Activated CD8-positive, alpha-beta memory T cell treated with anti-CD3 and anti-CD28 coated beads, Interleukin-2, amount 50 U/mL, for 1 hour (primary cell): ENCODE data around the gene ABHD12.

Source experiments
- DNase-seq: peaks from one replicate; pipeline ENCODE4 v3.0.0-alpha.2; 2020; ENCODE audit errors: extremely low read depth

Gene ABHD12

DNA sequence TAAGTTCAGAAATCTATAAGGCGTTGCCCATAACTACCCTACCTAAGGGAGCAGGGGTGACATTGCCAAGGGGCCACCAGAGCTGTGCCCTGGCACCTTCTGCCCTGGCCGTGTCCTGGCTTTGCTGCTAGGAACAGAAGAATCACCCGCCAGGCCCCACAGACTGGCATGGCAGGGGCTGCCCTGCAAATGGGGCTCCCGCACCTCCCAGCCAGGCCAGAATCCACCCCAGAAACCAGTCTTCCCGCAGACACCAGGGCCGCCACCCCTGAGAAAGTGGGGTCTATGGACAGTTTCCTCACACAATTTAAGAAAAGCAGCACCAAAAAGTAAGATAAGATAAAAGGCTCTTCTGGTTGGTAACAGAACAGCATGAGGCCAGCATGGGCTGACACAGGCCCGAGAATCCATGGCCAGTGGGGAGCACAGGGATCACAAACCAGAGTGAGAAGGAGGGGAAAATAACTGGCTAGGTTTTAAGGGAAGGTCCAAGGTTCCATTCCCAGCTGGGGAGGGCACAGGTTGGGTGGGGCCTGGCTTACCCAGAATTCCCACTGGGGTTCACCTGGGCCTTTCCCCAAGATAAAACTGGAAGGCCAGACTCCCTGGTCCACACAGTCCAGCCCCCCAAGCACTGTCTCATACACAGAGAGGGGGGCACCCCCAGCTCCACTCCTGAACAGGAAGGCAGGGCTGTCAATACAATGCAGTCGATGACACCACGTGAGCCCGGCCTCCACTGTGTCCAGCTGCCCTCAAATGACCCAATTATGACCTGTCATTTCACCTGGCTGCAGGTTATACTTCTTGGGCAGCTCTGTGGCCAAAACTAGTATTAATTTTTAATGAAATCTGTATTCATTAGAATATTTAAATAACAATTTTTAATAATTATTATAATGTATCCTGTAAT lies 83.4 kb downstream of the ABHD12 start:
- no peak for DNase-seq

- DNase-seq = no peak
Observed at GRCh38 chr20:25304025-25304549, 86.5 kb downstream of the ABHD12 start.

DNA sequence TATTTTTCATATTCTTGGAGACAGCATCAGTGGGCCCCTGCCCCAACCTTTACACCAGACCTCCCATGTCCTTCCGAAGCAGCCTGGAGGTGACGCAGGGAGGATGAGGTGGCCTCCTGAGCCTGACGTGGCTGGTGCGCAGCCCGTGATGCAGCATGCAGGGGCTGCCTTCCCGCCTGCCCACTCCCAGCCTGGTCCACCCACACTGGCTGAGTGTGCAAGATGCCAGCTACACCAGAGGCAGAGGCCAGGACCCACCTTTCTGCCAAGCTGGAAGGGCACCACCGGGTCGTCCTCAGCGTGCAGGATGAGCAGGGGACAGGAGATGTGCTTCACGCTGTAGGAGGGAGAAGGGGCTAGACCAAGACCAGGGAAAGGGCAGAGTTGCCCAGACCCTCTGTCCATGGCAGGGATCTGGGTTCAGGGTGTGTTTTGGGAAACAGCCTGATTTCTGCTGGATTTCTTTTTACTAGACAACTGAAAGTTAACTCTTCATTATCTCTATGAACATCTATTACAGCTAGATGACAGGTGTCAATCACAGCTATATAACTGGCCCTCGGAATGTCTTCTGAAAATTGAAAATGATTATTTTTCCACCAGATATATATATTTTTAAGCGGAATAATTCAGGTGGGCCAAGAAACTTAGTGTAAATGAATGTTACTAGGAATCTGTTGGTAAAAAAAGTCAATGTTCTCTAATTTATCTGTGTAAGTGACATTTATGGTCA lies 87.2 kb downstream of the ABHD12 start:
- no peak for DNase-seq

- no peak for DNase-seq
Observed at GRCh38 chr20:25302596-25302995, 88.0 kb downstream of the ABHD12 start.

- no peak for DNase-seq
Observed at GRCh38 chr20:25301357-25301920, 89.2 kb downstream of the ABHD12 start.

- DNase-seq = no peak
Observed at GRCh38 chr20:25300496-25301170, 90.0 kb downstream of the ABHD12 start.

GRCh38 chr20:25299806-25300205 lies 90.8 kb downstream of the ABHD12 start:
- no peak for DNase-seq

DNA sequence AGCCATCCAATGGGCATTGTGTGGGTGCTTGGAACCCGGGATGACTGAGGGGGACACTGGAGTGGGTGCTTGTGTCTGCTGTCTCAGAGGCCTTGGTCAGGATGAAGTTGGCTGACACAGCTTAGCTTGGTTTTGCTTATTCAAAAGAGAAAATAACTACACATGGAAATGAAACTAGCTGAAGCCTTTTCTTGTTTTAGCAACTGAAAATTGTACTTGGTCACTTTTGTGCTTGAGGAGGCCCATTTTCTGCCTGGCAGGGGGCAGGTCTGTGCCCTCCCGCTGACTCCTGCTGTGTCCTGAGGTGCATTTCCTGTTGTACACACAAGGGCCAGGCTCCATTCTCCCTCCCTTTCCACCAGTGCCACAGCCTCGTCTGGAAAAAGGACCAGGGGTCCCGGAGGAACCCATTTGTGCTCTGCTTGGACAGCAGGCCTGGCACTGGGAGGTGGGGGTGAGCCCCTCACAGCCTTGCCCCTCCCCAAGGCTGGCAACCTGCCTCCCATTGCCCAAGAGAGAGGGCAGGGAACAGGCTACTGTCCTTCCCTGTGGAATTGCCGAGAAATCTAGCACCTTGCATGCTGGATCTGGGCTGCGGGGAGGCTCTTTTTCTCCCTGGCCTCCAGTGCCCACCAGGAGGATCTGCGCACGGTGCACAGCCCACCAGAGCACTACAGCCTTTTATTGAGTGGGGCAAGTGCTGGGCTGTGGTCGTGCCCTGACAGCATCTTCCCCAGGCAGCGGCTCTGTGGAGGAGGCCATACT lies 93.3 kb downstream of the ABHD12 start:
- DNase-seq = no peak

DNA sequence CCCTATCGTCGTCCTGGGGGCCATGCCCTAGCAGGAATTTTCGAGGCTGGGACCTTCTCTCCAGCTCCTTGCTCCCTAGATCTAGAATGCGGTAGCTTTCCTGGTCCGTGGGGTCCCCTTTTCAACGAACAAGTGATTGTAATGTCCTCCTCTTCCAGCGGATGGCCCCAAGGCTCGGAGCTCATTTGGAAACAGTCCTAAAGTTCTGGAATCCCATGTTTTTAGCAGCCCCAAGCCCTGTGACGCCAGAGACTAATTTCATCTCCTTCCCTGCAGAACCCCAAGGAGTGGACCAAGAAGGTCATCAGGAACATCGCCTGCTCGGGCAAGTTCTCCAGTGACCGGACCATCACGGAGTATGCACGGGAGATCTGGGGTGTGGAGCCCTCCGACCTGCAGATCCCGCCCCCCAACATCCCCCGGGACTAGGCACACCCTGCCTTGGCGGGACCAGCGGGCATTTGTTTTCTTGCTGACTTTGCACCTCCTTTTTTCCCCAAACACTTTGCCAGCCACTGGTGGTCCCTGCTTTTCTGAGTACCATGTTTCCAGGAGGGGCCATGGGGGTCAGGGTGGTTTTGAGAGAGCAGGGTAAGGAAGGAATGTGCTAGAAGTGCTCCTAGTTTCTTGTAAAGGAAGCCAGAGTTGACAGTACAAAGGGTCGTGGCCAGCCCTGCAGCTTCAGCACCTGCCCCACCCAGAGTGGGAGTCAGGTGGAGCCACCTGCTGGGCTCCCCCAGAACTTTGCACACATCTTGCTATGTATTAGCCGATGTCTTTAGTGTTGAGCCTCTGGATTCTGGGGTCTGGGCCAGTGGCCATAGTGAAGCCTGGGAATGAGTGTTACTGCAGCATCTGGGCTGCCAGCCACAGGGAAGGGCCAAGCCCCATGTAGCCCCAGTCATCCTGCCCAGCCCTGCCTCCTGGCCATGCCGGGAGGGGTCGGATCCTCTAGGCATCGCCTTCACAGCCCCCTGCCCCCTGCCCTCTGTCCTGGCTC lies 94.2 kb downstream of the ABHD12 start:
- no peak for DNase-seq

DNA sequence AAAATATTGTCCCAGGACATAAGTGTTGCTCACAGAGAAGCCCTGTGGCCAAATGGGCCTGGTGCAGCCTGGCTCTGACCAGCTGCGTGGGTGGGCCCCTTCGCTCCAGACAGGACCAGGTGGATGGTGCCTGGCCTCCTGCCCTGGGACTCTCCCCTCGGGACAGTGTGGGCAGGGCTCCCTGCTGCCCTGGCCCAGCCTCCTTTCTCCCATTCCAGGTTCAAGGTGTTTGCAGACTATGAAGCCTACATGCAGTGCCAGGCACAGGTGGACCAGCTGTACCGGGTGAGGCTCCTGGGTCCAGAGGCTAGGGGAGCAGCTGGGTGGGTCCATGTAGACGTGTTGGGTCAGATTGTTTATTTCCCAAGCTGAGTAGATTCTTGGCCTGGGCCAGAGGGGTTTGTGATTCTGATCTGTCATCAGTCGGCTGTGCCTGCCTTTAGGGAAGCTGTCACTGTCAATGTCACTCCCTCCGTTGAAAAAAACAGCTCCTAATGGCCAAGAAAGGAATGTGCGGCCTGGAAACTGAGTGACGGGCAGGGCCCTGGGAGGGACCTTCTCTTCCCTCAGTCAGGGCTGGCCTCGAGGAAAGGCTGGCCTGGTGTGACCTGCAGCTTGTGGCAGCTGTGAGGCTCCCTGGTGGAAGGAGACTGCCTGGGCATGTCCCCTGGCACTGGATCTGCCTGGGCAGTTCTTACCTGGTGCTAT lies 95.1 kb downstream of the ABHD12 start:
- no peak for DNase-seq

DNA sequence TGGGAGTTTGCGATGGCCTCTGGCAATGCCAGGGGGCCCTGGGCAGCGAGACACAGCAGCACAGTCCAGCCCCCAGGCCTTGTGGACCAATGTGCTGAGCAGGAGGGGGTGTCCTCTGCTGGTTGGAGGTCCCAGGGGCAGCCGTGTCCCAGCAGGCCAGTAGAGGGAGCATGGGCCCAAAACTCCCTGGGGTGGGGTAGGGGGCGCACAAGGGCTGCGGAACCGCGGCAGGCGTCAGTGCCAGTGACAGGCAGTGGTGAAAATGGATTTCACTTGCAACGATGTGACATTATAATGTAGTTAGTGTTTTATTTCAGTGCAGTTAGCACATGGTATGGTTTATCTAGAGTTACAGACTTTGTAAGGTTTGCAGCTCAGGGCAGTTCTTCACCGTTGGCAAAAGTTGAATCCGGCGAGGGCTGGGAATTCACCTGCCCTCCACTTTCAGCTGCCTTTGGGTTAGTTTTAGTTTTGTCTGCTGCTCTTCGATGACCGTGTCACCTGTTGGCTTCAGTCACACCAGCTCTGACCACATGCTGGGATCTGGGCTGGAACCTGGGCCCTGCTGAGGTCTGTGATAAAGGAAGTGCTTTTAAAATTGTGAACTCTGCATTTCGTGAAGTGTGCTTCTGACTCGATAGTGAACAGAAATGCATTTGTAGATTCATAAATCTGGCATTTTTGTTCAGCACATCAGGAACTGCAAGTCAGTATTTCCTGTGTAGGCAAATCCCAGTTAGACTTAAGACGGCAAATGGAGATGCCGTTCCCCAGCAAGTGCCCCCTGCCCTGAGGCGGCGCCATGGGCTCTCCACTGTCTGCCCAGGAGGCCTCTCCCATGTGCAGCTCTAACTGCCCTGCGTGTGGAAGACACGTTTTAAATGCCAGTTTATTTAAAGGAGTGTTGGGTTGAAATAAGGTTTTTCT lies 95.9 kb downstream of the ABHD12 start:
- DNase-seq = peak; percentile 16

GRCh38 chr20:25293910-25294458 lies 96.7 kb downstream of the ABHD12 start:
- no peak for DNase-seq

DNA sequence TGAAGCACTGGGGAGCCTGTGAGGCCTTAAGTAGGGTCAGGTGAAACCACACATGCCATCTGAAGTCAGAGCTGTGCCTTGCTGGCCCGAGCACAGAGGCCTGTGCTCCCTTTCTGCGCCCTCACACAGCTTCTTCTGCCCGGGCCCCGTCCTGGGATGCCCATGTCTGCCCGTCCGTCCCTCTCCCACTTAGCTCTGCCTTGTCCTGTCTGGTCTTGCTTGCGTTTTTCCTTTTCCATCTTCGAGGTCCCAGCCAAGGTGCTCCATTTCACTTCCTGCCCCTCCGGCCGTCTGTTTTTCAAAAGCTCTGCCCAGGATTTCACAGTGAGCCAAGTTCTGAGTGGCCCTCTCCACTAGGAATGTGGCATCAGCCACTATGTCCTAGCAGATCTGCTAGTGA lies 97.1 kb downstream of the ABHD12 start:
- DNase-seq = no peak

GRCh38 chr20:25292176-25292891 lies 98.3 kb downstream of the ABHD12 start:
- no peak for DNase-seq

DNA sequence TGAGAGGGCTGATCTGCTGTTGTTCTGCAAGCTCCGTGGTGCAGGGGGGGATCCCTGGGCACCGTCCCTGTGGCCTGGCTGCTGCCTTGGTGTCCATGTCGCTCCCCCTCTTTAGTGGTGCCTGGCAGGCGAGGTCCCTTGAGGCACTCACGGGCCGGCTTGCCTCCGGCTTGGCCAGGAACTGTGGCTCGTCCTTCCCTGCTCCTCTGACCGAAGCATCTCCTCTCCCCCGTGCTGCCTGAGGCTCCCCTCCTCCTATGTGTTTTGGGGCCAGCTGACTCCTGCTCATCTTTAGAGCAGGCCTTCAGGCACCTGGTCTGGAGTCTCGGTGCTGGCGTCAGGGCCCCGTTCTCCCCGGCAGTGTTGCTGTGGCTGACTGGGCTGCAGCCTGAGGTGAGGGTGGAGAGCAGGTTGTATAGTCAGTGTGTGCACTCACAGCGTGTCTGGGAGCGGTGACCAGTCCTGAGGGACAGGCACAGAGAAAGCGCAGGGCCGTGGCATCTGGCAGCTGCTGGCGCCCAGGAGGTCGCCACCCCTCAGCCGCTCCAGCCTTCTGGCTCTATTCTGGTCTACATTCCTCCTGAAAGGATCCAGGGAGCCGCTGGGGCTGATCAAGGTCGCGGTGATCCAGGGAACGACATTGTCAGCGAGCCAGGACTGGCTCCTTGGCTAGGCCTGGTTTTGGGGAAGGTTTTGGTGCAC lies 99.1 kb downstream of the ABHD12 start:
- no peak for DNase-seq

- no peak for DNase-seq
Observed at GRCh38 chr20:25290646-25291431, 99.8 kb downstream of the ABHD12 start.
